ENCODE data around the gene DNPEP.
"Not testable (repeated sequence)": the region's sequence is repeated elsewhere in the genome, so short reads cannot be mapped to it uniquely, and the experiment has no call there.

Gene DNPEP

GRCh38 chr2:219408631-219409030, 20.9 kb upstream of the DNPEP start:
- TF ChIP-seq MYC (IDR thresholded peaks at IDR 0.05; ENCODE audit: low read depth, low read length) (no peak), POLR2A (IDR thresholded peaks at IDR 0.05; ENCODE audit: extremely low read depth, insufficient read length) (no peak), CTCF (IDR thresholded peaks at IDR 0.05; ENCODE audit: low read depth, low read length) (no peak), MAX (IDR thresholded peaks at IDR 0.05; ENCODE audit: low read depth, low read length) (no peak)

GRCh38 chr2:219408204-219408603, 20.5 kb upstream of the DNPEP start:
- TF ChIP-seq MAX (IDR thresholded peaks at IDR 0.05; ENCODE audit: low read depth, low read length) (no peak), POLR2A (IDR thresholded peaks at IDR 0.05; ENCODE audit: extremely low read depth, insufficient read length) (no peak), CTCF (IDR thresholded peaks at IDR 0.05; ENCODE audit: low read depth, low read length) (no peak), MYC (IDR thresholded peaks at IDR 0.05; ENCODE audit: low read depth, low read length) (no peak)
- DNase-seq (ENCODE audit: low read depth), result no peak
- no peak overlapping the region for H3K4me3 ChIP-seq (ENCODE audit: low read depth, low read length)

More at GRCh38 chr2:219408631-219409030, 20.9 kb upstream of the DNPEP start:
- DNase-seq (ENCODE audit: low read depth), result no peak
- no peak overlapping the region for H3K4me3 ChIP-seq (ENCODE audit: low read depth, low read length)

GRCh38 chr2:219407343-219407742, 19.6 kb upstream of the DNPEP start:
- not testable (repeated sequence) for H3K4me3 ChIP-seq (ENCODE audit: low read depth, low read length); DNase-seq (ENCODE audit: low read depth)

GRCh38 chr2:219406861-219407230, 19.1 kb upstream of the DNPEP start:
- no peak overlapping the region for H3K4me3 ChIP-seq (ENCODE audit: low read depth, low read length)
- TF ChIP-seq MYC (IDR thresholded peaks at IDR 0.05; ENCODE audit: low read depth, low read length), result no peak
- TF ChIP-seq POLR2A (IDR thresholded peaks at IDR 0.05; ENCODE audit: extremely low read depth, insufficient read length), result no peak
- TF ChIP-seq CTCF (IDR thresholded peaks at IDR 0.05; ENCODE audit: low read depth, low read length), result no peak
- no peak for TF ChIP-seq MAX (IDR thresholded peaks at IDR 0.05; ENCODE audit: low read depth, low read length)
- no peak for DNase-seq (ENCODE audit: low read depth)

- DNase-seq (ENCODE audit: low read depth), result no peak
- no peak overlapping the region for H3K4me3 ChIP-seq (ENCODE audit: low read depth, low read length)
- TF ChIP-seq POLR2A (IDR thresholded peaks at IDR 0.05; ENCODE audit: extremely low read depth, insufficient read length), result no peak
- no peak for TF ChIP-seq CTCF (IDR thresholded peaks at IDR 0.05; ENCODE audit: low read depth, low read length)
- no peak for TF ChIP-seq MYC (IDR thresholded peaks at IDR 0.05; ENCODE audit: low read depth, low read length)
- TF ChIP-seq MAX (IDR thresholded peaks at IDR 0.05; ENCODE audit: low read depth, low read length), result no peak
Observed at GRCh38 chr2:219405958-219406860, 18.5 kb upstream of the DNPEP start.

- DNase-seq (ENCODE audit: low read depth), result no peak
- no peak overlapping the region for H3K4me3 ChIP-seq (ENCODE audit: low read depth, low read length)
- TF ChIP-seq CTCF (IDR thresholded peaks at IDR 0.05; ENCODE audit: low read depth, low read length), result no peak
- no peak for TF ChIP-seq POLR2A (IDR thresholded peaks at IDR 0.05; ENCODE audit: extremely low read depth, insufficient read length)
- no peak for TF ChIP-seq MAX (IDR thresholded peaks at IDR 0.05; ENCODE audit: low read depth, low read length)
- TF ChIP-seq MYC (IDR thresholded peaks at IDR 0.05; ENCODE audit: low read depth, low read length), result no peak
Observed at GRCh38 chr2:219405451-219405850, 17.7 kb upstream of the DNPEP start.
